ENCODE data around the gene PPIL1. TPM values are rescaled to one million over a fixed set of nuclear protein-coding genes. Genes with fewer than 3 reads are reported as not detected.
A peak's percentile ranks its signal among the peaks of the same experiment; 100 is the strongest.

The PPIL1 gene
- total and polyA plus RNA-seq, 10 of the 15 experiments (the other 5 are each of a cell fraction or from before 2014, with no cell fraction given), result 39.5 to 95.8 (median 70.5) TPM

- POLR2A ChIA-PET, result interaction anchor here (1.4 to 1.9 kb wide), 4 partner anchors 10 to 286 kb away, joined by 4 to 19 read pairs (median 6); partner anchors contain the start of genes MTCH1 and PPIL1
- in situ Hi-C loops (cut with MboI), result loop anchor here (5.0 kb wide), 1 partner anchor 323 kb away; no protein-coding TSS in a partner anchor
Observed at GRCh38 chr6:36884610-36885009, 10.0 kb upstream of the PPIL1 start.

More at GRCh38 chr6:36884610-36885009, 10.0 kb upstream of the PPIL1 start:
- intact Hi-C loops (cut with micrococcal nuclease; ENCODE audit: unreplicated experiment), result loop anchor here (1.0 to 5.0 kb wide), 4 partner anchors 43 to 326 kb away; partner anchors contain the start of gene PIM1
- ChIA-PET RAD21 (ENCODE audit: unreplicated experiment) (interaction anchor here (0.9 to 5.3 kb wide), 10 partner anchors 9 to 382 kb away, joined by 3 to 54 read pairs (median 4); partner anchors contain the start of genes MTCH1 and PPIL1), SMC1A (ENCODE audit: uncharacterized antibody, unreplicated experiment) (interaction anchor here (0.6 to 5.3 kb wide), 14 partner anchors 10 to 1896 kb away, joined by 3 to 52 read pairs (median 4); partner anchors contain the start of genes MTCH1 and PPIL1), CTCF (interaction anchor here (0.8 to 6.8 kb wide), 24 partner anchors 11 to 327 kb away, joined by 3 to 118 read pairs (median 4); partner anchors contain the start of genes FGD2, MTCH1, PI16 and PIM1)
- peaks cover 14% of the 10 kb centered on the region for H3K79me2 ChIP-seq (ENCODE audit: control insufficient read depth, insufficient read depth, low read length)
- H3K4me3 ChIP-seq, result no peak overlapping the region
- no peaks in the 10 kb centered on the region for H3K4me1 ChIP-seq (ENCODE audit: control insufficient read depth, insufficient read depth, low read length)
- H3K36me3 ChIP-seq (ENCODE audit: control insufficient read depth in 2 of 2, insufficient read depth in 2 of 2, low read length in 1 of 2), result no peaks in the 10 kb centered on the region
- no peak for DNase-seq (ENCODE audit: low read depth, low spot score)
- no peak overlapping the region; the same call in 1 of the 2 replicates for H3K4me2 ChIP-seq (ENCODE audit: control insufficient read depth, insufficient read depth)
- H3K9me3 ChIP-seq (replicated peaks; ENCODE audit: control insufficient read depth, insufficient read depth, low read length), result no peaks in the 10 kb centered on the region
- ATAC-seq, result no peak
- H4K20me1 ChIP-seq (ENCODE audit: control insufficient read depth, insufficient read depth), result no peaks in the 10 kb centered on the region
- no peak overlapping the region for H3K27ac ChIP-seq (ENCODE audit: control insufficient read depth, insufficient read depth)
- peak overlapping the region; percentile 95 for H2AFZ ChIP-seq (ENCODE audit: control insufficient read depth, low read depth, low read length)
- TF ChIP-seq LARP7 (IDR thresholded peaks at IDR 0.05) (no peak), ZNF592 (IDR thresholded peaks at IDR 0.05) (peak; percentile 45; the same call in 1 of the 2 replicates)
- H3K9ac ChIP-seq (ENCODE audit: control insufficient read depth, insufficient read depth, low read length), result no peak overlapping the region
- H3K27me3 ChIP-seq (replicated peaks in 1 of 2; ENCODE audit: control insufficient read depth in 2 of 2, insufficient read depth in 2 of 2, low read length in 1 of 2), result no peaks in the 10 kb centered on the region
- FAIRE-seq, result no peak
- no TSS peak for BruUV-seq (replicated peaks)
- 98% methylated on average over 3 of the region's 3 CpGs for WGBS (ENCODE audit: insufficient coverage, insufficient replicate concordance, low lambda C conversion rate, missing lambda C conversion rate)

Data from GM12878 (cell line).